Fibroblast of skin of back (primary cell): Measurements from ENCODE around the gene BDH1.
"Not testable (repeated sequence)": the region's sequence is repeated elsewhere in the genome, so short reads cannot be mapped to it uniquely, and the experiment has no call there.

Experiments used
- DNase-seq: peaks from one replicate; pipeline ENCODE4 v3.0.0-alpha.2; 2013

The BDH1 gene

GRCh38 chr3:197520311-197521276 is 35.2 kb downstream of the BDH1 start:
- DNase-seq: peak; percentile 62

GRCh38 chr3:197519801-197520211 is 36.0 kb downstream of the BDH1 start:
- DNase-seq: no peak

GRCh38 chr3:197518881-197519421 is 36.8 kb downstream of the BDH1 start:
- DNase-seq: no peak

- not testable (repeated sequence) for DNase-seq
Observed at GRCh38 chr3:197517922-197518683, 37.7 kb downstream of the BDH1 start.

- peak; percentile 46 for DNase-seq
Observed at GRCh38 chr3:197516890-197517606, 38.7 kb downstream of the BDH1 start.

- DNase-seq: peak; percentile 92
Observed at GRCh38 chr3:197516517-197516889, 39.3 kb downstream of the BDH1 start.

GRCh38 chr3:197514786-197515355 is 40.9 kb downstream of the BDH1 start:
- DNase-seq: no peak

- DNase-seq: no peak
Observed at GRCh38 chr3:197513953-197514785, 41.6 kb downstream of the BDH1 start.

GRCh38 chr3:197512691-197513571 is 42.8 kb downstream of the BDH1 start:
- DNase-seq: no peak

GRCh38 chr3:197511853-197512635 is 43.7 kb downstream of the BDH1 start:
- no peak for DNase-seq

- DNase-seq: peak; percentile 85
Observed at GRCh38 chr3:197511130-197511529, 44.6 kb downstream of the BDH1 start.

- DNase-seq: no peak
Observed at GRCh38 chr3:197510642-197511018, 45.1 kb downstream of the BDH1 start.

- DNase-seq: no peak
Observed at GRCh38 chr3:197508924-197509775, 46.6 kb downstream of the BDH1 start.

- no peak for DNase-seq
Observed at GRCh38 chr3:197508461-197508860, 47.3 kb downstream of the BDH1 start.

GRCh38 chr3:197508051-197508451 is 47.7 kb downstream of the BDH1 start:
- no peak for DNase-seq

- DNase-seq: no peak
Observed at GRCh38 chr3:197507541-197507940, 48.2 kb downstream of the BDH1 start.

- no peak for DNase-seq
Observed at GRCh38 chr3:197507081-197507480, 48.7 kb downstream of the BDH1 start.

- DNase-seq: no peak
Observed at GRCh38 chr3:197505796-197506548, 49.8 kb downstream of the BDH1 start.
